ENCODE measurements around the gene C5orf15. TPM values are rescaled to one million over a fixed set of nuclear protein-coding genes. Genes with fewer than 3 reads are reported as not detected.

Gene C5orf15
- total and polyA plus RNA-seq, 9 of the 15 experiments (the other 6 are each of a cell fraction or from before 2014, with no cell fraction given): 23.3 to 50.7 (median 35.5) TPM

GRCh38 chr5:133916479-133916878 is 51.9 kb downstream of the C5orf15 start:
- H3K4me2 ChIP-seq (ENCODE audit: insufficient read depth, low read length): no peak overlapping the region
- ATAC-seq: no peak
- no peaks in the 10 kb centered on the region for H4K20me1 ChIP-seq (replicated peaks; ENCODE audit: control insufficient read depth, insufficient read depth, low read length)
- no peak for TF ChIP-seq GATA2 (CRISPR knock-in tag; IDR thresholded peaks at IDR 0.05)
- no peak for TF ChIP-seq EP300 (IDR thresholded peaks at IDR 0.05; ENCODE audit: low read length)
- TF ChIP-seq, protein P1, sequence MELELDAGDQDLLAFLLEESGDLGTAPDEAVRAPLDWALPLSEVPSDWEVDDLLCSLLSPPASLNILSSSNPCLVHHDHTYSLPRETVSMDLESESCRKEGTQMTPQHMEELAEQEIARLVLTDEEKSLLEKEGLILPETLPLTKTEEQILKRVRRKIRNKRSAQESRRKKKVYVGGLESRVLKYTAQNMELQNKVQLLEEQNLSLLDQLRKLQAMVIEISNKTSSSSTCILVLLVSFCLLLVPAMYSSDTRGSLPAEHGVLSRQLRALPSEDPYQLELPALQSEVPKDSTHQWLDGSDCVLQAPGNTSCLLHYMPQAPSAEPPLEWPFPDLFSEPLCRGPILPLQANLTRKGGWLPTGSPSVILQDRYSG (tag; conservative IDR thresholded peaks at IDR 0.05; ENCODE audit: low read depth): no peak
- TF ChIP-seq RBM39 (optimal IDR thresholded peaks at IDR 0.05; ENCODE audit: low read depth, low read length): no peak
- TF ChIP-seq SP1 (CRISPR knock-in tag; IDR thresholded peaks at IDR 0.05): no peak
- H3K27ac ChIP-seq (ENCODE audit: extremely low read depth, low read depth, low read length): no peak overlapping the region
- H3K79me2 ChIP-seq (ENCODE audit: control insufficient read depth, insufficient read depth, low read length): no peaks in the 10 kb centered on the region
- no peak for DNase-seq (ENCODE audit: extremely low read depth in 1 of 4, low spot score in 3 of 4)
- intact Hi-C loops (cut with micrococcal nuclease) (no loop called here), in situ Hi-C loops (cut with MboI) (no loop called here)
- ChIA-PET POLR2A (no interaction called here), CTCF (ENCODE audit: low intra/inter-chr PET ratio) (no interaction called here)
- H3K36me3 ChIP-seq (ENCODE audit: control insufficient read depth, insufficient read depth, low read length): no peaks in the 10 kb centered on the region
- H3K4me1 ChIP-seq (replicated peaks in 1 of 2; ENCODE audit: control insufficient read depth in 2 of 2, insufficient read depth in 2 of 2, low read length in 2 of 2): peaks cover 0 to 10% of the 10 kb centered on the region in 2 experiments; a peak in 2 of 5 replicates
- 7% methylated on average over 1 of the region's 1 CpG for WGBS (ENCODE audit: insufficient coverage, low coverage, missing lambda C conversion rate)
- H3K9me1 ChIP-seq (ENCODE audit: control insufficient read depth, insufficient read depth, low read length): no peaks in the 10 kb centered on the region
- no peak overlapping the region for H2AFZ ChIP-seq (ENCODE audit: low read depth, low read length)
- no peak overlapping the region for H3K4me3 ChIP-seq
- H3K9me3 ChIP-seq (replicated peaks; ENCODE audit: control insufficient read depth, insufficient read depth, low read depth, low read length): no peaks in the 10 kb centered on the region
- no peak overlapping the region for H3K9ac ChIP-seq (ENCODE audit: insufficient read depth in 1 of 2, low read depth in 2 of 2, low read length in 2 of 2)
- no peaks in the 10 kb centered on the region for H3K27me3 ChIP-seq (ENCODE audit: control insufficient read depth in 2 of 2, insufficient read depth in 2 of 2, low read length in 2 of 2)
- BruUV-seq (replicated peaks): no TSS peak
- FAIRE-seq: no peak

DNA sequence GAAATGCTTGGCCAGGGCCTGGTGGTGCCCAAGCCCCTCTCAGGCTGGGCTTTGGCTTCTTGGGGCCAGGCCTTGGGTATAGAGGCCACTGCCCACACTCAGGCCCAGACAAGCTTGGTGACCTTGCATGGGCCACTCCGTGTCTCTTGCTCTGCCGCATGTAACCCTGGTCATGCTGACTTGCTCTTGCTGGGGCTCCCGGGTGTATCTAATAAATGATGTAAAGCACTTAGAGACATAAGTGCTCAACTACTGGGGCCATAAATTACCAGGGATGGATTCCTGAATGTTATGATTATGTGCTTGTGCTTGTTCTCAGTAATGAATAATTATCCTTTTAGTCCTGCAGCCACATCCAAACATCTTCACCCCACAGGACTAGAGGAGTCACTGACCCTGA is 54.0 kb downstream of the C5orf15 start:
- Histone ChIP-seq H3K36me3 (ENCODE audit: control insufficient read depth, insufficient read depth, low read length) (no peaks in the 10 kb centered on the region), H2AFZ (ENCODE audit: low read depth, low read length) (no peak overlapping the region), H3K9me1 (ENCODE audit: control insufficient read depth, insufficient read depth, low read length) (no peaks in the 10 kb centered on the region), H3K27me3 (ENCODE audit: control insufficient read depth in 2 of 2, insufficient read depth in 2 of 2, low read length in 2 of 2) (no peaks in the 10 kb centered on the region), H3K9ac (ENCODE audit: insufficient read depth in 1 of 2, low read depth in 2 of 2, low read length in 2 of 2) (no peak overlapping the region), H4K20me1 (replicated peaks; ENCODE audit: control insufficient read depth, insufficient read depth, low read length) (no peaks in the 10 kb centered on the region), H3K79me2 (ENCODE audit: control insufficient read depth, insufficient read depth, low read length) (no peaks in the 10 kb centered on the region), H3K4me1 (replicated peaks in 1 of 2; ENCODE audit: control insufficient read depth in 2 of 2, insufficient read depth in 2 of 2, low read length in 2 of 2) (peaks cover 0 to 10% of the 10 kb centered on the region in 2 experiments; a peak in 2 of 5 replicates), H3K9me3 (replicated peaks; ENCODE audit: control insufficient read depth, insufficient read depth, low read depth, low read length) (no peaks in the 10 kb centered on the region), H3K4me3 (no peak overlapping the region), H3K27ac (ENCODE audit: extremely low read depth, low read depth, low read length) (no peak overlapping the region), H3K4me2 (ENCODE audit: insufficient read depth, low read length) (no peak overlapping the region)
- intact Hi-C loops (cut with micrococcal nuclease): no loop called here
- in situ Hi-C loops (cut with MboI): no loop called here
- WGBS (ENCODE audit: insufficient coverage, low coverage, missing lambda C conversion rate): 54% methylated on average over 3 of the region's 3 CpGs
- ATAC-seq (no peak), DNase-seq (ENCODE audit: extremely low read depth in 1 of 4, low spot score in 3 of 4) (no peak), FAIRE-seq (no peak)
- CTCF ChIA-PET (ENCODE audit: low intra/inter-chr PET ratio): no interaction called here
- BruUV-seq (replicated peaks): no TSS peak
- POLR2A ChIA-PET: no interaction called here
- TF ChIP-seq, protein P2, sequence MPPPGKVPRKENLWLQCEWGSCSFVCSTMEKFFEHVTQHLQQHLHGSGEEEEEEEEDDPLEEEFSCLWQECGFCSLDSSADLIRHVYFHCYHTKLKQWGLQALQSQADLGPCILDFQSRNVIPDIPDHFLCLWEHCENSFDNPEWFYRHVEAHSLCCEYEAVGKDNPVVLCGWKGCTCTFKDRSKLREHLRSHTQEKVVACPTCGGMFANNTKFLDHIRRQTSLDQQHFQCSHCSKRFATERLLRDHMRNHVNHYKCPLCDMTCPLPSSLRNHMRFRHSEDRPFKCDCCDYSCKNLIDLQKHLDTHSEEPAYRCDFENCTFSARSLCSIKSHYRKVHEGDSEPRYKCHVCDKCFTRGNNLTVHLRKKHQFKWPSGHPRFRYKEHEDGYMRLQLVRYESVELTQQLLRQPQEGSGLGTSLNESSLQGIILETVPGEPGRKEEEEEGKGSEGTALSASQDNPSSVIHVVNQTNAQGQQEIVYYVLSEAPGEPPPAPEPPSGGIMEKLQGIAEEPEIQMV (tag; conservative IDR thresholded peaks at IDR 0.05; ENCODE audit: low read depth): no peak
- TF ChIP-seq HDAC1 (IDR thresholded peaks at IDR 0.05) (no peak), BACH1 (tag; IDR thresholded peaks at IDR 0.05) (no peak), FOXJ2 (tag; IDR thresholded peaks at IDR 0.05) (no peak), CBFB (CRISPR knock-in tag; IDR thresholded peaks at IDR 0.05) (no peak)

Measured in K562 (cell line).